Measurements from ENCODE around the gene LIN7C. TPM values are rescaled to one million over a fixed set of nuclear protein-coding genes. Genes with fewer than 3 reads are reported as not detected.

LIN7C gene
- total RNA-seq, 1 donor from 2014 or later, result 36.5 TPM

- ATAC-seq (no peak), DNase-seq (no peak)
- H3K36me3 ChIP-seq, result no peaks in the 10 kb centered on the region
- TF ChIP-seq CTCF (IDR thresholded peaks at IDR 0.05), result no peak
- no peaks in the 10 kb centered on the region for H3K9me3 ChIP-seq
- intact Hi-C loops (cut with DNase I), result no loop called here
- H3K4me1 ChIP-seq, result peaks cover 11% of the 10 kb centered on the region
- no peak overlapping the region for H3K27ac ChIP-seq
- H3K4me3 ChIP-seq, result no peak overlapping the region
- peaks cover 15% of the 10 kb centered on the region for H3K27me3 ChIP-seq
Measured at GRCh38 chr11:27470166-27470565, 36.4 kb downstream of the LIN7C start.

- Histone ChIP-seq H3K4me3 (no peak overlapping the region), H3K27me3 (peaks cover 15% of the 10 kb centered on the region), H3K27ac (no peak overlapping the region), H3K9me3 (no peaks in the 10 kb centered on the region), H3K36me3 (no peaks in the 10 kb centered on the region), H3K4me1 (peaks cover 11% of the 10 kb centered on the region)
- intact Hi-C loops (cut with DNase I), result no loop called here
- no peak for TF ChIP-seq CTCF (IDR thresholded peaks at IDR 0.05)
- DNase-seq (no peak), ATAC-seq (no peak)
Measured at GRCh38 chr11:27468995-27469695, 37.4 kb downstream of the LIN7C start.

- intact Hi-C loops (cut with DNase I), result no loop called here
- ATAC-seq (no peak), DNase-seq (no peak)
- H3K27me3 ChIP-seq, result peaks cover 15% of the 10 kb centered on the region
- no peaks in the 10 kb centered on the region for H3K36me3 ChIP-seq
- H3K27ac ChIP-seq, result no peak overlapping the region
- H3K9me3 ChIP-seq, result no peaks in the 10 kb centered on the region
- peaks cover 11% of the 10 kb centered on the region for H3K4me1 ChIP-seq
- no peak overlapping the region for H3K4me3 ChIP-seq
- no peak for TF ChIP-seq CTCF (IDR thresholded peaks at IDR 0.05)
Measured at GRCh38 chr11:27468209-27468994, 38.2 kb downstream of the LIN7C start.

- no peak overlapping the region for H3K27ac ChIP-seq
- intact Hi-C loops (cut with DNase I), result no loop called here
- DNase-seq (no peak), ATAC-seq (no peak)
- no peaks in the 10 kb centered on the region for H3K9me3 ChIP-seq
- no peaks in the 10 kb centered on the region for H3K36me3 ChIP-seq
- no peak overlapping the region for H3K4me3 ChIP-seq
- H3K27me3 ChIP-seq, result peaks cover 15% of the 10 kb centered on the region
- peaks cover 11% of the 10 kb centered on the region for H3K4me1 ChIP-seq
- TF ChIP-seq CTCF (IDR thresholded peaks at IDR 0.05), result no peak
Measured at GRCh38 chr11:27467181-27467913, 39.2 kb downstream of the LIN7C start.

GRCh38 chr11:27466363-27466762, 40.2 kb downstream of the LIN7C start:
- H3K9me3 ChIP-seq, result no peaks in the 10 kb centered on the region
- ATAC-seq (no peak), DNase-seq (no peak)
- H3K4me1 ChIP-seq, result peaks cover 8% of the 10 kb centered on the region
- H3K4me3 ChIP-seq, result no peak overlapping the region
- no peak for TF ChIP-seq CTCF (IDR thresholded peaks at IDR 0.05)
- intact Hi-C loops (cut with DNase I), result no loop called here
- H3K27ac ChIP-seq, result no peak overlapping the region
- no peaks in the 10 kb centered on the region for H3K36me3 ChIP-seq
- peaks cover 15% of the 10 kb centered on the region for H3K27me3 ChIP-seq
